Heart left ventricle (tissue), 13 donors: ENCODE results near the gene ROGDI.

Source experiments
- POLR2A ChIP-seq, 2 donors: fragments of 450-650 bp; IDR thresholded peaks; one replicate each; pipeline ENCODE4 v1.6.1; 2017; ENCODE audit warnings: antibody characterized with exemption in 2 of 2, mild to moderate bottlenecking in 2 of 2, moderate library complexity in 2 of 2
- TF ChIP-seq, protein P1 (sequence below), 12 donors: fragments of 200-600 bp; sonication (generic) in 4 of 12; IDR thresholded peaks; one replicate each; pipeline versions ENCODE4 v1.5.0 to v1.8.0; 2018 to 2022; ENCODE audit warnings: antibody characterized with exemption in 12 of 12, mild to moderate bottlenecking in 5 of 12
- donor health status: ischemic (EF 13 %, LVEDD 7.1; RV severe dilation, severe dysfunction).
- donor health status: DM: no; HTN: yes; CAD: no.
- donor health status: DM: no; HTN: no; CAD: no.
- donor health status: ischemic (EF 25% LVEDD 6.9; RV normal size, moderate dysfunction).
- donor health status: ischemic (EF 25% LVEDD 5.7; RV mildly dilated, moderate dysfunction).
- donor health status: ischemic (EF 35%, LVEDD 5.7; RV mildly dilated, moderate dysfunction).
- donor health status: nonischemic (EF 11% LVEDD 7.7; RV severe dilation, severe dysfunction).
- donor health status: DM: yes; HTN: yes; CAD: no.
- donor health status: PGD.
- donor health status: ischemic (EF 29% LVEDD 5.4; RV normal size, mild dysfunction).
- donor health status: nonischemic (EF 23%, LVEDD 6.1; RV moderate dilation, normal function).

DNA sequence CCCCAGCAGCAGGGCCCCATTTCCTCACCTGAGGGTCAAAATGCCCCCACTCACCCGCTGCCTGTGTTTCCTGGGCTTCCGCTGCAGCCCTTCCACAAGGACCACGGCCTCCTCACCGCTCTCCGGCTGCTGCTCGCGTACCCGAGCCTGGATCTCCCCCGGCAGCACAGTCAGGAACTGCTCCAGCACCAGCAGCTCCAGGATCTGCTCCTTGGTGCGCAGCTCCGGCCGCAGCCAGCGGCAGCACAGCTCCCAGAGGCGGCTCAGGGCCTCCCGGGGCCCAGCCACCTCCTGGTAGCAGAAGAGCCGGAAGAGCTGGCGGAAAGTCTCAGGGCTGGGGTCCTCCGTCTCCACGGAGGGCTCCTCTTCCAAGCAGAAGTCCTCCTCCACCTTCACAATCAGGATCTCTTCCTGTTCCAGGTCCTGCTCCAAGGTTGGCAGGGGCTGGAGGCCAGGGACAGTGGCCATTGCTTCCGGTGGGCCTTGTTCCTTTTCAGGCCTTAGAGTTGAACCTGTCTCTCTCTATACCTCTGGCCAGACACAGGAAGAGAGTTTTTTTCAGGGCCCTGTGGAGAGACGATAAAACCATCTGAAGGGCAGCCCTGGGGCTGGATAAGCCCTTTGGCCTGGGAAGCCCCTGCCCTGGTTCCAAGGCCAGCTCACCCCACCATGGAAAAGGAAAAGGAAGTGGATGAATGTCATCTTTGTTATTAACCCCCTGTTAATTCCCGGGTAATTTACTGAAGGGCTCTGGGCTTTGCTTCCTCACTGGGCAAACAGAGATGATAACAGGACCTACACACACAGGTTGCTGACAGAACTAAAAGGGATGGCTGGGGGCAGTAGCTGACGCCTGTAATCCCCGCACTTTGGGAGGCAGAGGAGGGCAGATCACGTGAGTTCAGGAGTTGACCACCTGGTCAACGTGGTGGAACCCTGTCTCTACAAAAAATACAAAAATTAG lies 36.6 kb downstream of the ROGDI start:
- no peak for TF ChIP-seq POLR2A (IDR thresholded peaks at IDR 0.05)
- TF ChIP-seq, protein P1, sequence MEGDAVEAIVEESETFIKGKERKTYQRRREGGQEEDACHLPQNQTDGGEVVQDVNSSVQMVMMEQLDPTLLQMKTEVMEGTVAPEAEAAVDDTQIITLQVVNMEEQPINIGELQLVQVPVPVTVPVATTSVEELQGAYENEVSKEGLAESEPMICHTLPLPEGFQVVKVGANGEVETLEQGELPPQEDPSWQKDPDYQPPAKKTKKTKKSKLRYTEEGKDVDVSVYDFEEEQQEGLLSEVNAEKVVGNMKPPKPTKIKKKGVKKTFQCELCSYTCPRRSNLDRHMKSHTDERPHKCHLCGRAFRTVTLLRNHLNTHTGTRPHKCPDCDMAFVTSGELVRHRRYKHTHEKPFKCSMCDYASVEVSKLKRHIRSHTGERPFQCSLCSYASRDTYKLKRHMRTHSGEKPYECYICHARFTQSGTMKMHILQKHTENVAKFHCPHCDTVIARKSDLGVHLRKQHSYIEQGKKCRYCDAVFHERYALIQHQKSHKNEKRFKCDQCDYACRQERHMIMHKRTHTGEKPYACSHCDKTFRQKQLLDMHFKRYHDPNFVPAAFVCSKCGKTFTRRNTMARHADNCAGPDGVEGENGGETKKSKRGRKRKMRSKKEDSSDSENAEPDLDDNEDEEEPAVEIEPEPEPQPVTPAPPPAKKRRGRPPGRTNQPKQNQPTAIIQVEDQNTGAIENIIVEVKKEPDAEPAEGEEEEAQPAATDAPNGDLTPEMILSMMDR (IDR thresholded peaks at IDR 0.05): no peak
